Glutamatergic neuron (in vitro differentiated cells): Measurements from ENCODE around the gene FAM162B. TPM values are rescaled to one million over a fixed set of nuclear protein-coding genes. Genes with fewer than 3 reads are reported as not detected.

Source experiments
- DNase-seq: peaks from one replicate; pipeline ENCODE4 v3.0.0; 2022
- H3K27ac Mint-ChIP-seq: one replicate; pipeline ENCODE4 v1.8.0; 2020; ENCODE audit warnings: mild to moderate bottlenecking, mixed read lengths, inconsistent platforms; ENCODE audit not compliant: unreplicated experiment
- H3K27me3 Mint-ChIP-seq: one replicate; pipeline ENCODE4 v1.8.0; 2020; ENCODE audit warnings: mild to moderate bottlenecking, moderate library complexity, mixed read lengths, inconsistent platforms; ENCODE audit not compliant: unreplicated experiment
- H3K36me3 Mint-ChIP-seq: one replicate; pipeline ENCODE4 v1.8.0; 2020; ENCODE audit warnings: mild to moderate bottlenecking, mixed read lengths, inconsistent platforms; ENCODE audit not compliant: unreplicated experiment
- H3K4me1 Mint-ChIP-seq: one replicate; pipeline ENCODE4 v1.8.0; 2020; ENCODE audit warnings: mild to moderate bottlenecking, low read depth, mixed read lengths, inconsistent platforms; ENCODE audit not compliant: unreplicated experiment
- H3K4me3 Mint-ChIP-seq: one replicate; pipeline ENCODE4 v1.8.0; 2020; ENCODE audit warnings: mild to moderate bottlenecking, mixed read lengths, inconsistent platforms; ENCODE audit not compliant: unreplicated experiment
- H3K9me3 Mint-ChIP-seq: one replicate; pipeline ENCODE4 v1.8.0; 2020; ENCODE audit warnings: mild to moderate bottlenecking, moderate library complexity, mixed read lengths, inconsistent platforms; ENCODE audit not compliant: unreplicated experiment
- CTCF ChIP-seq: fragments of 200-600 bp; sonication (generic); IDR thresholded peaks from one replicate; pipeline ENCODE4 v1.5.0; 2021; ENCODE audit not compliant: partially characterized antibody, unreplicated experiment
- long read RNA-seq: library from polyadenylated mRNA; unstranded; transcript quantifications from one replicate; pipeline ENCODE4 v2.0.0, GENCODE V29; 2020; ENCODE audit not compliant: unreplicated experiment
- total RNA-seq: library from RNA; stranded (reverse); fragmentation: NEBNext Ultra II Directional; extraction: Animal tissue kit (Norgen Biotek cat#: 25700); gene quantifications from one replicate; pipeline ENCODE4 v1.2.1, GENCODE V29; 2021; ENCODE audit not compliant: unreplicated experiment

FAM162B gene
- total RNA-seq: not detected
- long read RNA-seq: 0 reads

GRCh38 chr6:116764961-116765841 is at the start of gene FAM162B:
Gene FAM162B, minus strand, starts transcription at chr6:116765719. Its CDS starts 143 bp downstream, at chr6:116765576.
- no peak for TF ChIP-seq CTCF

GRCh38 chr6:116812051-116812650 is 46.6 kb upstream of the FAM162B start:
- no peaks in the 10 kb centered on the region for H3K9me3 Mint-ChIP-seq
- TF ChIP-seq CTCF: no peak
- peaks cover 2% of the 10 kb centered on the region for H3K27me3 Mint-ChIP-seq
- no peak for DNase-seq
- peaks cover 10% of the 10 kb centered on the region for H3K36me3 Mint-ChIP-seq
- no peak overlapping the region for H3K4me3 Mint-ChIP-seq
- no peak overlapping the region for H3K27ac Mint-ChIP-seq
- H3K4me1 Mint-ChIP-seq: no peaks in the 10 kb centered on the region

More at GRCh38 chr6:116764961-116765841, at the start of gene FAM162B:
- Mint-ChIP-seq H3K9me3 (peaks cover 5% of the 10 kb centered on the region), H3K4me3 (peak within 1 kb of the TSS; percentile 91), H3K36me3 (no peaks in the 10 kb centered on the region), H3K27me3 (peaks cover 10% of the 10 kb centered on the region), H3K4me1 (peaks cover 2% of the 10 kb centered on the region), H3K27ac (no peak within 1 kb of the TSS)
- peak; percentile 67 for DNase-seq

- H3K27ac Mint-ChIP-seq: no peak overlapping the region
- no peak overlapping the region for H3K4me3 Mint-ChIP-seq
- peaks cover 11% of the 10 kb centered on the region for H3K4me1 Mint-ChIP-seq
- no peak for TF ChIP-seq CTCF
- H3K9me3 Mint-ChIP-seq: no peaks in the 10 kb centered on the region
- peaks cover 5% of the 10 kb centered on the region for H3K27me3 Mint-ChIP-seq
- no peaks in the 10 kb centered on the region for H3K36me3 Mint-ChIP-seq
- no peak for DNase-seq
Measured at GRCh38 chr6:116801971-116802370, 36.5 kb upstream of the FAM162B start.

- no peaks in the 10 kb centered on the region for H3K36me3 Mint-ChIP-seq
- no peak for TF ChIP-seq CTCF
- no peak overlapping the region for H3K27ac Mint-ChIP-seq
- H3K4me3 Mint-ChIP-seq: no peak overlapping the region
- DNase-seq: no peak
- H3K27me3 Mint-ChIP-seq: peaks cover 5% of the 10 kb centered on the region
- peaks cover 11% of the 10 kb centered on the region for H3K4me1 Mint-ChIP-seq
- H3K9me3 Mint-ChIP-seq: no peaks in the 10 kb centered on the region
Measured at GRCh38 chr6:116799945-116800344, 34.4 kb upstream of the FAM162B start.

- H3K4me1 Mint-ChIP-seq: peaks cover 11% of the 10 kb centered on the region
- H3K9me3 Mint-ChIP-seq: no peaks in the 10 kb centered on the region
- no peak overlapping the region for H3K27ac Mint-ChIP-seq
- peaks cover 5% of the 10 kb centered on the region for H3K27me3 Mint-ChIP-seq
- no peaks in the 10 kb centered on the region for H3K36me3 Mint-ChIP-seq
- TF ChIP-seq CTCF: no peak
- no peak overlapping the region for H3K4me3 Mint-ChIP-seq
- DNase-seq: no peak
Measured at GRCh38 chr6:116797585-116797984, 32.1 kb upstream of the FAM162B start.
